ENCODE data around the gene PFN3.
"Not testable (repeated sequence)": the region's sequence is repeated elsewhere in the genome, so short reads cannot be mapped to it uniquely, and the experiment has no call there.

Gene PFN3

DNA sequence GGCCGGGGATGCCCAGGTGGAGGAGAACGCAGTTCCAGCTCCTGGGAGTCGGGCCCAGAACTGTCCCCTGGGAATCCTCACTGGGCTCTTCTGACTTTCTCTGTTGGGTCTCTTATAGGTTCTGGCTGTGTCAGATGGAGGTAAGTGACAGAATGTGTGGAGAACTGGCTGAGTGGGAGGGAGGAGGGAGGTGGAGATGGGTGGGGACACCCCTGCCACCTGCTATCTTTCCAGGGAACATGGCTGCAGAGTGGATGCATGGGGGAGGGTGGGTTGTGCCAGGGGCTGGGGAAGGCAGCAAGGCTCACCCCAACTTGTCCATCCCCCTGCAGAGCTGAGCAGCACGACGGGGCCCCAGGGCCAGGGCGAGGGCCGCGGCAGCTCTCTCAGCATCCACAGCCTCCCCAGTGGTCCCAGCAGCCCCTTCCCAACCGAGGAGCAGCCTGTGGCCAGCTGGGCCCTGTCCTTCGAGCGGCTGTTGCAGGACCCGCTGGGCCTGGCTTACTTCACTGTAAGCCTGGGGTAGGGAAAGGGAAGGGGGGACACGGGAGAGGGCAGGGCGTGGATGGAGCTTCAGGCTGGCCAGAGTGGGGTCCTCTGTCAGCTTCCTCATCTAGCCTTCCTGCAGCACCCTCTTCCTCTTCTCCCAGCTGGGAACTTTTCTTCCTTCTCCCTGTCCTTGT, 34.5 kb downstream of the PFN3 start:
- DNase-seq = peak in 2 of 10 donors; percentile 30 to 36
- intact Hi-C loops (cut with DNase I) = no loop called here

DNA sequence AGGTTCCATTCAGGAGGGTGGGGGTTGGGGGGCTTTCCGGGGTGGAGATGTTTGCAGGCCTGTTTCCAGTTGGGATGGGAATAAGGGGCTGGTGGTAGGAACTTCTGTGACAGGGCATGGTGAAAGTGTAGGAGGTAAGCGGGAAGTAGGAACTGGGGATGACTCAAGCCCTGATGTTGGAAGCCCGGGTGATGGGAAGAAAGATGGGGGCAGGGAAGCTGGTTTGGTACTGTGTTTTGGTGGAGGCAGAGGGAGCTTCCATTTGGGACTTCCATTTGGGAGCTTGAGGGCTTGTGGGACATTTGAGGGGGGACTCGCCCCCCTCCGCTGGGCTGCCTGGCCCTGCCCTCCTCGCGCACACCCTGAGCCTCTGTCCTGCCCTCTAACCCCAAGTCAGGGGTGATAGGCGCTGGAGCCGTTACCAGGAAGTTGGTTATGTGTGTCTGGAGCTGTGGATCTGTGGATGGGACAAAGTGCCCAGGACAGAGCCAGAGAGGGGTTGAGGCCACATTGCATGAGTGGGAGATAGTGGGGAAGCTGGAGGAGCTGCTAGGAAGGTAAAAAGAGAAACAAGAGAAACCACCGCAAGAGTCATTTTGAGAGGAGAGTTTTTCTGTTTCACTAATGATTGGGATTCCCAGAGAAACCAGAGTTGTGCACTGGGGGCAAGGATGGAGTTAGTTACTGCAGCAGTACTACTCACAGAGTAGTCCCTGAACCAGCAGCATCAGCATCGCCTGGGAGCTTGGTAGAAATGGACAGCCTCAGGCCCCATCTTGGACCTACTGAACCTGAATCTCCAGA, 36.1 kb downstream of the PFN3 start:
- intact Hi-C loops (cut with DNase I) = no loop called here
- DNase-seq = no peak

DNA sequence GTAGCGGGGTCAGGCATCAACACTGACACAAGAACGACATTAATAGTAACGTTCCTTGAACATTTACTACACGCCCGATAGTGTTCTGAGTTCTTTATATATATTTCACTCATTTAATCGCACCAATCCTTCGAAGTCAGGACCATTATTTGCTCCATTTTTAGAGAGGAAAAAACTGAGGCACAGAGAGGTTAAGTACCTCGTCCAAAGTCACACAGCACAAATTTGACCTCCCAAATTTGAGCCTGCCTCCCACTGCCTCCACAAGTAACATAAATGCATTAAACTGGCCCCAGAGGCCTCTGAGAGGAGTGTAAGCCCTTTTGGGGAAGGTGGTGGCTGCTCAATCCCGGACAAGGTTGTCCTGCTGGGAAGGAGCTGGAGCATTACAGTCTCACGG, 36.9 kb downstream of the PFN3 start:
- intact Hi-C loops (cut with DNase I) = no loop called here

DNA sequence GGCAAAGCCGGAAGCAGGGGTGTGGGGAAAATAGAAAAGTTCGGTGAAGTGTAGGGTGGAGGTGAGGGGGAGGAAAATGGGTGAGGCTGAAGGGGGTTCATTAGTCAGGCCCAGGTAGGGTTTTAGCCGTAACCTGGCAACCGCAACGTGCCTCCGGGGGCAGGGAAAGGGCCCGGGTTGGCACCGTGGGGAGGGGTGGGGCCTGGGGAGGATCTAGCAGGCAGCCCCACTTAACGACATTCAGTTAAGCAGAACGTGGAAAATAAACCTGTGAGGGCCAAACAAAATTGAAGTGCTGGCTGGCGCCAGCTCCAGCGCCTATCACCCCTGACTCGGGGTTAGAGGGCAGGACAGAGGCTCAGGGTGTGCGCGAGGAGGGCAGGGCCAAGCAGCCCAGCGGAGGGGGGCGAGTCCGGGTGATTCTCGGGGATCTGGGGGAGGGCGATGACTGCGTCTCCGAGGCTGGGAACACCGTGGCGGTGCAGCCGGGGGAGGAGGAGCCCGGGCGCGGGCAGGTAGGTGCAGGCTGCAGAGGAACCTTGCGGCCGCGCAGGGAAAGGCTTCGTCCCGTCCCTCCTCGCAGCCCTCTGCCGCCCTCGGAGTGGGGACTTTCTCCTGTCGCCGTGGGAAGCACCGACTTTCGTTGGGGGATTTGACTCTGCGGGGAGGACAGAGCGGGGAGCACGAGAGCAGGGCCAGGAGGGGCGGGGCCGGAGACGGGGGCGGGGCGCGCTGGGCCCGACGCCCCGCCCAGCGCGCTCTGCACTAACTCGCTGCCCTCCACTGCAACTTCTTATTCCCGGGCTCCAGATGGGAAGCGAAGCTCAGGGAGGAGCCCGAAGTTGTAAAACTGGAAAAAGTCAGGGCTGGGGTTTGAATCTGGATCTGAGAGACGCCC, 37.6 kb downstream of the PFN3 start:
- intact Hi-C loops (cut with DNase I) = no loop called here
- peak in 2 of 10 donors; percentile 38 to 86 for DNase-seq

More for the DNA sequence above, 36.9 kb downstream of the PFN3 start:
- peak in 1 of 10 donors; percentile 27 for DNase-seq

DNA sequence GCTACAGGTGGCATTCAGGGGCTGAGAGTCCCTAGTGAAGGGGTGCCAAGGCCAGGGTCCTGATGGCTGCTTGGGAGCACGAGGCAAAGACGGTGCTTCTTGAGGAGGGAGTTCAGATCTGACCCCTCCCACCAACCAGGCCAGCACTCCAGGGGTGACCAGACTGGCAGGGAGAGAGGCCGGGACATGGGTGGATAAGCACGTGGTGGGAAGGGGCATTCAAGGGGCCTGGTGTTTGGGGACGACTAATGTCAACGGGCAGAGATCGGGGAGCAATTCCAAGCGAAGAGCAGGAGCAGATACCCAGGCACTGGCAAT, 38.2 kb downstream of the PFN3 start:
- DNase-seq = peak in 1 of 10 donors; percentile 62
- intact Hi-C loops (cut with DNase I) = no loop called here

DNA sequence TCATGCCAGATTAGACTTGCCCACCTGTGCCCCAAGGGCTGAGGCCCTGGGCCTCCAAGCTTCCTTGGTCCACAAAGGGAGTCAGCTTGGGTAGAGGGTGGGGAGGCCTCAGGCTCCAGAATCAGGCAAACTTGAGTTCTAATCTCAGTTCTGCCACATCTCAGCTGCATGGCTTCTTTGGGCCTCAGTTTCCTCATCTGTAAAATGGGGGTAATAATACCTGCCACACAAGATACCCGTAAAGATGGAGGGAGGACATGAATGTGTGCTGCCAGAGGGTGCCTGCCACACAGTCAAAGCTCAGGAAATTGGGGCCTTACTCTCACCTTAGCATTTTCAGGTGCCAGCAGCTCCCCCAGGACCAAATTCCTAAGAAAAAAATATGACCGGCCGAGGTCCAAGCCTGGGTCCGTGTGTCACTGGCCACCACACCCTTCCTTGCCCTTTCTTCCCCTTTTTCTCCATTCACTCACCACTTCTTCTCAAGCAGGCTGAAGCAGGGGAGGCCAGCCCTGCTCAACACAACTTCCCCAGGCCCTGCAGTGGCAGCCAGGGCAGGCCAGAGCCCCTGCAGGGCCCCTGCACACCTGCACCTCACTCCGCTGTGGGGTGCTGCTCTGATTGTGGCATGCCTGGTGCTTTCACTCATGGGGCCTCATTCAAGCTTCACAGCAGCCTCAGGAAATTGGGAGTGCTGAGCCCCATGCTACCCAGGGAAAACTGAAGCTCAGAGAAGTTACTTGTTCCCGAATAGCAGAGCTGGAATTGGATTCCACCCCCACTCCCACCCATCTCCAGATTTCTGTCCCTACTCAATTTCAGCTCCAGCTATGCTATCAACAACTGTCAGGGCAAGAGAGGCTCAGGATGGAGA, 38.8 kb downstream of the PFN3 start:
- DNase-seq = peak in 1 of 10 donors; percentile 45
- intact Hi-C loops (cut with DNase I) = no loop called here

DNA sequence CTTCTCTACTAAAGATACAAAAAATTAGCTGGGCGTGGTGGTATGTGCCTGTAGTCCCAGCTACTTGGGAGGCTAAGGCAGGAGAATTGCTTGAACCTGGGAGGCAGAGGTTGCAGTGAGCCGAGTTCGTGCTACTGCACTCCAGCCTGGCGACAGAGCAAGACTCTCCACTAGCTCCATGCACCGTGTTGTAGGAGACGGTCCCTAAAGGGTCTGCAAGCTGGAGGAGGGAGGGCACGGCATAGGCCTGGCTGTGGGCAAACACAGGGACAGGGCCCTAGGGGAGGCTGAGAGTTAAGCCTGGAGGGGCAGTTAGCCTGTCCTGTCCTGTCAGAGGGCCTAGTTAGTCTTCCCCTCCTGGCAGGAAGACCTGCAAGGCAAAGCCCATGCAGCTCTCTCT, 39.7 kb downstream of the PFN3 start:
- intact Hi-C loops (cut with DNase I) = not testable (repeated sequence)
- peak in 1 of 10 donors; percentile 52 for DNase-seq

DNA sequence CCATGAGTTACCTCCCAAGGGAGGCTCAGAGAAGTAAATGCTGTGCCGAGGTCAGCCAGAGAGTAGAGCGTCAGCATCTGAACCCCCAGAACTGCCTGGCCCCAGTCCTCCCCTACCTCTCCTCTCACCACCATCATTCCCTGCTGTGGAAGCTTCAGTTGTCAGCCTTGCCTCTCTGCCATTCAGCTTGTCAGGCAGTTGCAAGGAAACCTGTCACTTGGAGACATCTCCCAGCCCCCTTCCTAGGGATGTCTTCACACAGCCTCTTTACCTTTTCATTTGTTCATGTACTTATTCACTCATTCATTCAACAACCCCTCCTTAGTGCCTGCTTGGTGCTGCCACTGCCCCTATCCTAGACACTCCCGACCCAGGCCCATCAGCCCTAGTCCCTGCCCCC, 40.6 kb downstream of the PFN3 start:
- intact Hi-C loops (cut with DNase I) = no loop called here

DNA sequence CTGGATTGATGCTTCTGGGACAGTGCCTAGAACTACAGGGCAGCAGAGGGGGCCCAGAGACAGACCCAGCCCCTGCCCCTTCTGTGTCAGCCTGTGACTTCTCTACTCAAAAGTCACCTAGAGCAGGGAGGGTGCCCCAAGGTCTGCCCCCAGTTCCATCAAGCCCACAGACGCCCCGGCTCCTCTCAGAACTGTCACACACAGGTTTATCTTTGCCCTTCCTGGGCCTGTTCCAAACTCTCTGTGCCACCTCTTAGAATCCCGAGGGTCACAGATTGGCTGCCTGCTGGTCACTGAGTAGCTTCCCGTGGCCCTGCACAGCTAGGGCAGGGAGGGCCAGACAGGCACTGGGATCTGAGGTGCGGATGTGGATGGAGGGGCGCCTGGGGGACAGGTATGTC, 41.0 kb downstream of the PFN3 start:
- intact Hi-C loops (cut with DNase I) = no loop called here
- peak in 1 of 10 donors; percentile 46 for DNase-seq

More for the DNA sequence above, 40.6 kb downstream of the PFN3 start:
- DNase-seq = peak in 1 of 10 donors; percentile 39

DNA sequence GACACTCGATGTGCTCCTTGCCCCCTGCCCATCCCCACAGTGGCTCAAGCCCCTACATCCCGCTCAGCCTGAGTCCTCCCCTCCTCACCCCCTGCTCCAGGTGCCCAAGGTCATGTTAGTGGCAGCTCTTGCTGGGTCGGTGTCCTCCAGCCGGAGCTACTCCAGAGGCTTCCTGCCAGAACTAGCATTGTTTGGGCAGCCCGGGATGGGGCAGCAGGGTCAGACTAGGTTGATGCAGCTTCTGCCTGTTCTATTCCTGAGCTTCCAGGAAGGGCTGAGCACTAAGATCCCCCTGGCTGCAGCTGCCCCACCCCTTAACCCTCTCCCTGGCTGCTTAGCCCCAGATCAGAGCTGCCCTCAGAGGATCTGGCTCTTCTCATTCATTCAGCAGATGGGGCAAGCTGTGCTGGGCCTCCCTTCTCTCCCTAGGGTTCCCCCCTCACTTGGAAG, 42.1 kb downstream of the PFN3 start:
- intact Hi-C loops (cut with DNase I) = no loop called here
- DNase-seq = peak in 1 of 10 donors; percentile 66

DNA sequence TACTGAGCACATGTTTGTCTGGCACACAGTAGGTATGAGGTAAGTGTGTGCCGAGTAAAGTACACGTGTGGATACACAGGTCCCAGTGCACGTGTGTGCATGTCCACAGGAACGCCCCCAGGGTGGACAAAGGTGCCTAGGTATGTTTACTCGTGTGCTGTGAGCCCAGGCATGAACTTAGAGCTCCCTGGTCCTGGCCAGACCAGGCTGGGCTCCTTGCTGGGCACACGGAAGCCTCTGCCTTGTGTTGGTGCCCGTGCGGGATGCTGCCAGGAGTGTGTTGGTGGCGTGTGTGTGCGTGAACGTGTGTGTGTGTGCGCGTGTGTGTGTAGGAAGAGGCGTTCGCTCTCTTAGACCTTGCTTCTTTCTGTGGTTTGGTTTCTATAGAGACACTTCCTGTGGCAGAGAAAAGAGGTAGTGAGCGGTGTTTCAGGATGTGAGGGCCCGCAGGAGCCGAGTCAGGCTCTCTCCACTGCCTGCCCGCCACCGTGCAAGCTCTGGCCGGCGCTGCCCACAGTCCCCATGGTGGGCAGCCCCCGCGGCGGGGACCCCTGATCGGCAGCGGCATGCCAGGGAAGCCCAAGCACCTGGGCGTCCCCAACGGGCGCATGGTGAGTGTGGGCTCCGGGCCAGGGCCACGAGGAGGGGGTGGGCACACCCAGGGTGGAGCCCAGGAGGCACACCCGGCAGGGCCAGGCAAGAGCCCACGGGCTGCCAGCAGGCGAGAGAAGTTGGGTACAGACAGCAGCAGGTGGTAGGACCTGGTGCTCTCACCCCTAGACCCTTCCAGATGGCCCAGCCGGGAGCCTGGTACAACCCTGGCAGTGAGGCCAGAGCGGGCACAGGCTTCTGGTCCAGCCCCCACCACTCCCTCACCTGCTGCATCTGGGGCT, 42.8 kb downstream of the PFN3 start, which contains the start of gene RGS14:
Gene RGS14, plus strand, starts transcription at position 466 of the 893 bp plus-strand sequence. Its CDS starts 101 bp downstream, at position 567.
- peak in 2 of 10 donors; percentile 77 to 81 for DNase-seq
- intact Hi-C loops (cut with DNase I) = no loop called here

DNA sequence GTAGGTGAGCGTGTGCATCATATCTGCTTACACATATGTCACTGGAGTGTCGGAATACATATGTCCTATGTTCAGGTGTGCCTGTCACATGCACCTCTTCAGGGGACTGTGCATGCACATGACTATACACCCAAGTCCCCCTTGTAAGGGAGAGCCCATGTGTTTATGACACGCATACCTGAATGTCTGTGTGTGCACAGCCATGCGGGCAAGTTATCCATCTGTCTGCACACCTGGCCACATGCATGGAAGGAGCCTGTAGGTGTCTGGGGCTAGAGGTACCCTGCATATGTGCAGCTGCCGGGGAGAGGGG, 43.4 kb downstream of the PFN3 start:
- intact Hi-C loops (cut with DNase I) = no loop called here
- DNase-seq = no peak

DNA sequence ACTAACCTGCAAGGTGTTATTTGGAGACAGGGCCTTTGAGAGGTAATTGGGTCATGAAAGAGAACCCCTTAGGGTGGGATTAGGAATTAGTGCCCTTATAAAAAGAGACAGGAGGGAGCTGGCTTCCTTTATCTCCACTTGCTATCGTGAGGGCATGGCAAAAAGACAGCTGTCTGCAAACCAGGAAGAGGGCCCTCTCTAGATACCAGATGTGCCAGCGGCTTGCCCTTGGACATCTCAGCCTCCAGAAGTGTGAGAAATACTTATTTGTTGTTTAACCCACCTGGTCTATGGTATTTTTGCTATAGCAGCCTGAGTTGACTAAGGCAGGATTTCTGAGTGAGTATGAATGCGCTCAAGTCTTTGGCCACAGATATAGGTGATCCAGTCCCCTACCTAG, 43.7 kb downstream of the PFN3 start:
- no peak for DNase-seq
- intact Hi-C loops (cut with DNase I) = no loop called here

DNA sequence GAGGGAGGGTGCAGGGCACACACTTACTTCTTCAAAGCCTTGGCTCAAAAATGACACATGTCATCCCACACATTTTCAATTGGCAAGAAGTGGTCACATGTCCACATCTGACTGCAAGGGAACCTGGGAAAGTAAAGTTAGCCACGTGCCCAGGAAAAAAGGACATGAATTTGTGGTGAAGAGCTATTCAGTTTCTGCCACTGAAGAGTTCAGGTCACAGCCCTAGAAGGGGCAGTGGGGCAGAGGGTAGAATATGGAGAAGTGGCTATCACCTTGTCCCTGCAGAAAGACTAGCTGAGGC, 44.6 kb downstream of the PFN3 start:
- intact Hi-C loops (cut with DNase I) = no loop called here
- DNase-seq = peak in 1 of 10 donors; percentile 18

DNA sequence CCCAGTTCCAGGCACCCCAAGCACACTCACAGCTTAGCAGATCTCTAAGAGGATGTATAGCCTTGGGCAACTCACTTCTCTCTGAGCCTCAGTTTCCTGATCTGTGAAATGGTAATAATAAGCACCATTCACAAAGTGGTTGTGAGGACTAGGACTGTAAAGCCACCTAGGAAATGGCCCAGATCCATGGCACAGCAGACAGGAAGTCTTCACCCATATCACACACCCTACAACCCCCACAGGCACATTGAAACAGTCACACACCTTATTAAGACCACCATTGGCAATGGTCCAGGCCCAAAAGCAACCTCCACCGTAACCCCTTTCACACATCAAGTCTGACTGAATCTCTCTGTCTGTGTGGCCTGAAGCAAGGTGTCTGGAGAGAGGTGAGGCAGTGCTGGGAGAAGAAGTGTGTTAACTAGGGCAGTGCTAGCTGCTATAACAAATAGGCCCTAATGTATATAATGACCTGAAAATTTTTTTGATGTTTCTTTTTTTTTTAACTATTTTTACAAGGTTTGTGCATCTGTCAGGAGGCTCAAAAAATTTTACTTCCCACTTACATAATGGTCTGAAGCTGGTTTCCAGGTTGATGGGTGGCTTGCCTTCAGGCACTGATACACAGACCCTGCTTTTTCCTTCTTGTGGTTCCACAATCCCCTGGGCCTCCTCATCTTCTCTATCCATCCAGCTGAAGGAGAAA, 45.1 kb downstream of the PFN3 start:
- peak in 1 of 10 donors; percentile 2 for DNase-seq
- intact Hi-C loops (cut with DNase I) = no loop called here

DNA sequence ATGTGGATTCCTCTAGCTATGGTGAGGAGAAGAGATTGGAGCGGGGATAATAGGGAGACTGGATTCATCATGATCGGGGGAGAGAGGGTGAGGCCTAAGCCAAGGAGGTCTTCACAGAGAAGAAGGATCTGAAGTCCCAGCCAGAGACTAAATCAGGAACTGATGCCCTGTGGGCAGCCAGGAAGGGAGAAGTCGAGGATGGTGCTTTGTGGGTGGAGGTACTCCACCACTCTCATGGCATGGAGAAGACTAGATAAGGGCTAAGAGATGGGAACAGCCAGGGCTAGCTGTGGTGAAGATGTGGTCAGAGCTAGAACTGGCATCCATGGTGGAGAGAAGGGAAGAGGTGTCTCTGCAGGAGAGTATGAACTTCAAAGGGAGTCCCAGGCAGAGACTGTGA, 45.8 kb downstream of the PFN3 start:
- intact Hi-C loops (cut with DNase I) = loop anchor here (5.0 kb wide), 1 partner anchor 52 kb away; the partner anchor contains the start of genes PRELID1 and RAB24
- DNase-seq = peak in 1 of 10 donors; percentile 4

DNA sequence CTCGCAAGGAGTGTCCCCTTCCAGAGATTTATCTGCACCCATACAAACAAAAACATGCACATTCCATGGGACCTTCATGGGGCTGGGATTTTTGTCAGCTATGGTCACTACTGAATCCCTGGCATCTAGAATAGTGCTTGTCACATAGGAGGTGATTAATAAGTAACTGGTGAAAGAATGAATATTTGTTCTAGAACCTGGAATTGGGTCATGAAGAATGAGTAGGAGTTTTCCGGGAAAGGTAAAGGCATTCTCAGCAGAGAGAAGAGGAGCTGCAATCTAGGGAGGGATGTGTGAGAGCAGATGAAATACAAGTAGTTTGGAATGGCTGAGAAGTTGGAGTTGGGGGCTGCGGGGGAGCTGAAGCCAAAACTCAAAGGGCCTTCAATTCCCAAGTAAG, 46.2 kb downstream of the PFN3 start:
- DNase-seq = peak in 1 of 10 donors; percentile 5
- intact Hi-C loops (cut with DNase I) = loop anchor here (5.0 kb wide), 1 partner anchor 52 kb away; the partner anchor contains the start of genes PRELID1 and RAB24

DNA sequence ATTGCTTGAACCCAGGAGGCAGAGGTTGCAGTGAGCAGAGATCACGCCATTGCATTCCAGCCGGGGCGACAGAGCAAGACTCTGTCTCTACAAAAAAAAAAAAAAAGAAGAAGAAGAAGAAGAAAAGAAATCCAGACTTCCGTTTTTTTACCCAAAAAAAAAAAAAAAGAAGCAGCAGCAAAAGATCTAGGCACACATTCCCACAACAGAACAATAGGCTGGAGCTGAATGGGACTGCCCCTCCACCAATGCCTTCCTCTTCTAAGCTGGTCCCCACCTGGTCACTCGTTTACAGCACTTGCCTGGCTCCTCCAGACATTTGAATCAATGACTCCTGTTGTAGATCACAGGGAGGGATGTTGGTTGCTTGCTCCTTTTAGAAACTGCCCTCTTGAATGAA, 47.4 kb downstream of the PFN3 start:
- DNase-seq = peak in 1 of 10 donors; percentile 21
- intact Hi-C loops (cut with DNase I) = loop anchor here (5.0 kb wide), 1 partner anchor 51 kb away; the partner anchor contains the start of genes PRELID1 and RAB24
